GM18858 (cell line): ENCODE data around the gene STKLD1.

ENCODE experiments used
- ATAC-seq: cut with Tn5 transposase; IDR thresholded peaks from one replicate; pipeline ENCODE4 v1.9.1; 2021; ENCODE audit not compliant: unreplicated experiment

The STKLD1 gene

GRCh38 chr9:133344979-133345378 lies 31.2 kb upstream of the STKLD1 start:
- ATAC-seq = no peak

- no peak for ATAC-seq
Measured at GRCh38 chr9:133345596-133345995, 30.6 kb upstream of the STKLD1 start.

GRCh38 chr9:133346021-133346785 lies 30.0 kb upstream of the STKLD1 start:
- ATAC-seq = no peak

- peak; percentile 9 for ATAC-seq
Measured at GRCh38 chr9:133347515-133347984, 28.6 kb upstream of the STKLD1 start.

DNA sequence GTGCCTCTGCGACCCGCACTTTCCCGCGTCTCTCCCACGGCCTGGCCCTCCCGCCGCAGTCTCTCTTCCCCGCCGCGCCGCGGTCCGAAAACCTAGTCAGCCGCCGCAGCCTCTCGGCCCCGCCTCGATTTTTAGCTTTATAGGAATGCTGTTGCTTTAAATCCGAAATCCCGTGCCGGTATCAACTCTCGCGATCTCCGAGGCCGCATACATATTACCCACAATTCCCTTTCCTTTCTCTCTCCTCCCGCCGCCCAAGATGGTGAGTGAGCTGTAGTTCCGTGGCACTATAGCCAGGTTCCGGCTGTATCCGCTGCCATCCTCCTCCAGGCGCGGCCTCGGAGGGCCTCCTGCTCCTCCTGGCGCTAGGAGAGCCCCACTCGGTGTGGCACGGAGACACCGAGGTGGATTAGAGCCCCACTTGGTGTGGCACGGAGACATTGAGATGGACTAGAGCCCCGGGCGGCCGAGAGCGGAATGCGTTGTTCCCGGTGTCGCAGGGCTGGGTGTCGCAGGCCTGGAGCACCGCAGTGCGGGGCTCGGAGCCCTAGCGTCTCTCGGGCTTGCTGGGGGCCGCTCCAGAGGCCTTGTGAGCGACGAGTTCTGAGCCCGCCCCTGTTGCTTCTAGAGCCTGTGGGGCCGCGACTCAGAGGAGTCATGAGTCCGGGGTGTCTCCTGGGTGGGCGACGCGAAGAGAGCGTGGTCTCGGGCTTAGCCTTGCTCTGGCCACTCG lies 28.0 kb upstream of the STKLD1 start, which contains the start of the genes MED22 and RPL7A:
Gene MED22 (minus strand): TSS at position 147 of the 733 bp plus-strand sequence. CDS start 1,469 bp downstream, outside the sequence.
Gene RPL7A (plus strand): TSS at position 234 of the 733 bp plus-strand sequence. CDS start 26 bp downstream, at position 260.
- peak; percentile 77 for ATAC-seq

- ATAC-seq = no peak
Measured at GRCh38 chr9:133348718-133349573, 27.2 kb upstream of the STKLD1 start.

- no peak for ATAC-seq
Measured at GRCh38 chr9:133349965-133350616, 26.1 kb upstream of the STKLD1 start.

GRCh38 chr9:133351526-133351907 lies 24.6 kb upstream of the STKLD1 start:
- no peak for ATAC-seq

DNA sequence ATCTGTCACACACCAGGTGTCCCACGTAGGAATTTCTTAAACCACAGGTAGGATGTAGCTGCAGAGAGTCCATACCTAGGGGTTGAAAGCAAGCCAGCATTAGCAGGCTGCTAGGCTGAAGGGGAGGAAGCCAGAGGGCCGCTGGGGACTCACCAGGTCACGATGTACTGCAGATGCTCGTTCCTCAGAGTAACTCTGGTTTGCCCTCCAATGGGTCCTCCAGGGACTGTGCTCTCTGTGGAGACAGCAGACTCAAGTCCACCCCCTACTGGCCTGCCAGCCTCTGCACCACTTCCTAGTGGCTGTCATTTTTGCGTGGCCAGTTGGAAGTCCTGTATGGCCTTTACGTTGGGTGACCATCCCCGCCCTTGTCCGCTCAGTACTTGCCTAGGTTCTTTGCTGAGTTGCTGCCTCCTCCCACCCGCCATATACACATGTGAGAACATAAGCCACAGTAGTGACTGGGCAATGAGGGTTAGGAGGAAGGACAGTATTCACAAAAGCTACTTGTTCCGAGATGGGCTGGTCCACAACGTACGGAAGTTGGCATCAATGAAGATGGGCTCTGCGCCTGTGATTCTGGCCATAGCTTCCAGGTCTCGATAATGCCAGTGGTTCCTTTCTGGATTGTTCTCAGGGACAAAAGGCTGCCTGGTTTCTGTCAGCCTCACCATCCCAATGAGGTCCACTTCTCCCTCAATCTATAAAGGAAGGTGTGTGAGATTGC lies 24.1 kb upstream of the STKLD1 start:
- no peak for ATAC-seq

- no peak for ATAC-seq
Measured at GRCh38 chr9:133352635-133353340, 23.4 kb upstream of the STKLD1 start.

- ATAC-seq = no peak
Measured at GRCh38 chr9:133353548-133353947, 22.6 kb upstream of the STKLD1 start.

DNA sequence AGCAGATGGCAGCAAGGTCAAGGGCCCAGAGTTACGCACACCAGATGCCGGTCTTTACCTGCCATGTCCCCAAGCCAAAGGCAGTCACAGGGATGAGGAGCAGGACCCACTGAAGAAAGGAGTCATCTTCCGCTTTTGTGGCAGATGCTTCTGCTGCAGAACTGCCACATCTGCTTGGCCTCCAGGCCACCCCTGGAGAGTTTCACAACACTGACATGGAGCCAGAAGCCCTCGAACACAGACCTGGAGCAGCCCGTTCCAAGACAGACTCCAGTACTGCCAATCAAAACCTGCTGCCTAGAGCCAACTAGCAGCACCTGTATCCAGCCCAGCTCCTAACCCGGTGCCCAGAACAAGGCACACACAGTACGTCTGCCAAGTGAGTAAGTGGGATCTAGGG lies 21.4 kb upstream of the STKLD1 start:
- no peak for ATAC-seq

DNA sequence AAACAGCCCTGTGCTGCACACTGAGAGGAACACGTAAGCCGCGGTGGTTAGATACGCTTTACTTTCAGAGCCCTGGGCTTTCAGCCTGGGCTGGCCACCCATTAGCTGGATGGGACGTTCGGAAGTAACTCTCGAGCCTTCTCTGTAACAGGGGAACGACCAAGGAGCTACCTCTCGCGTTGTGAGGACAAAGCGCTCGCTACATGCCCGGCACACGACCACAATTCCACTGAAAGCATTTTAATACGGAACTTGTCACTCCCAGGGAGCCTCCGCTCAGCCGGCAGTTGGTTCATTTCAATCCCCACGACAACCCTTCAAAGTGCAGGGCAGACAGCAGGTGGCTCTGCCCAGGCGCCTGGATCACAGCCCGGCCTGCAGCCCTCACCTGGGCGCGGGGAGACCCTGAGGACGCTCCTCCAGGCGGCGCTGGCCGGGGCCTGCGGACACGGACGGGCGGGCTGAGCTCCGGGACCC lies 20.2 kb upstream of the STKLD1 start:
- ATAC-seq = no peak

DNA sequence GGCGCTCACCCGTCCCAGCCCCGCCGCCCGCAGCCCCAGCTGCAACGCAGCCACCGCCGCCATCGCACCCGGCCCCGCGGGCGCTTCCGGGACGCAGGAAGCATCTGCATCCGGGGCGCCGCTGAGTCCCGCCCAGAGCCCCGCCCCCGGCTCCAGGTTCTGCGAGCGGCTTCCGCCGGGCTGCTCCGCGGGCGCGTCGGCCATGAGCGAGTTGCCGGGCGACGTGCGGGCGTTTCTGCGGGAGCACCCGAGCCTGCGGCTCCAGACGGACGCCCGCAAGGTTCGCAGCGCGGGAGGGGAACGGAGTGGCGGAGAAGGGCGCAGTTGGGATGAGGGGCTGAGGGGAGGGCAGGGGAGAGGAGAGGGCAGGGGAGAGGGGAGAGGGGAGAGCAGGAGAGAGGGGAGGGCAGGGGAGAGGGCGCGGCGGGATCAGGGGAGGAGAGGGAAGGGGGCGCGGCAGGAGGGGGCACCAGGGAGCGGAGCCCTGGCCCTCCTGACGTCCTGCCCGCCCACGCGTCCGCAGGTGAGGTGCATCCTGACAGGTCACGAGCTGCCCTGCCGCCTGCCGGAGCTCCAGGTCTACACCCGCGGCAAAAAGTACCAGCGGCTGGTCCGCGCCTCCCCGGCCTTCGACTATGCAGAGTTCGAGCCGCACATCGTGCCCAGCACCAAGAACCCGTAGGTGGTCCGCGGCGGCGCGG lies 19.6 kb upstream of the STKLD1 start, which contains the start of the genes SURF1 and SURF2:
Gene SURF1 (minus strand): TSS at position 97 of the 701 bp plus-strand sequence. CDS start 34 bp downstream, at position 63.
Gene SURF2 (plus strand): TSS at position 160 of the 701 bp plus-strand sequence. CDS start 43 bp downstream, at position 203.
- peak; percentile 47 for ATAC-seq

GRCh38 chr9:133357656-133358055 lies 18.5 kb upstream of the STKLD1 start:
- no peak for ATAC-seq

DNA sequence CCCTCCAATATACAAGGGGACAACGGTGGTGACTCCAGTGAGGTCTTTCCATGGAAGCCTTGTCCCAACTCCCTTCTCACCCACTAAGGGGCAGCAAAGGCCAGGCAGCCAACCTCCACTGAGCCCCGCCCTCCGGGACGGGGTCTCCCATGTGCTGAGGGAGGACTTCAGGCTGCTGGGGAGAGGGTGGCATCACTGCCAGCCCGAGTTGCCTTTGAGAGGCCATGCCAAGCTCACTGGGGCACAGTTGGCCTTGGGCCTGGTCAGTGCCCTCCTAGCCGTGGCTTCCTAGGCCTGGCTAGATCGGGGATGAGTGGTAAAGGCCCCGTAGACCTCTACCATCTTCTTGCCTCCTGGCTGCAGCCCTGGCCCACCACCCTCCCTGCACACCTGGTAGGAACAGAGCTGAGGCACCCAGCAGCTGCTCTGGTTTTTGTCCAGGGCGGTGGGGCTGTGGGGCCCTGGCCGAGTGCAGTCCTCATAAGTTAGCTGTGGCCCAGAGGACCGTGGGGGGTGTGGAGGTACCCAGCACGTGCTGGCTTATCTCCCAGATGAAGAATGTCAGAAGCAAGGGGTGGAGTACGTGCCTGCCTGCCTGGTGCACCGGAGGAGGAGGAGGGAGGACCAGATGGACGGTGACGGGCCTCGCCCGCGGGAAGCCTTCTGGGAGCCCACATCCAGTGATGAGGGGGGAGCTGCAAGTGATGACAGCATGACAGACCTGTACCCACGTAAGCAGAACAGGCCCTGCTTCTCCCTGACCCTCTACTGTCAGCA lies 16.6 kb upstream of the STKLD1 start:
- ATAC-seq = no peak
